Urinary bladder (tissue), 4 donors: ENCODE results near the gene SMS. TPM values are rescaled to one million over a fixed set of nuclear protein-coding genes. Genes with fewer than 3 reads are reported as not detected.

ENCODE experiments used
- DNase-seq: peaks from one replicate; pipeline ENCODE4 v3.0.0-alpha.2; 2015; ENCODE audit errors: extremely low spot score
- H3K27ac ChIP-seq: one replicate; pipeline ENCODE4 v1.5.1; 2013; ENCODE audit warnings: low read depth, mild to moderate bottlenecking, moderate library complexity
- H3K36me3 ChIP-seq: one replicate; pipeline ENCODE4 v1.6.1; 2013; ENCODE audit warnings: mild to moderate bottlenecking, moderate library complexity; ENCODE audit not compliant: insufficient read depth
- H3K4me1 ChIP-seq: one replicate; pipeline ENCODE4 v1.6.1; 2013; ENCODE audit warnings: mild to moderate bottlenecking, moderate library complexity; ENCODE audit not compliant: insufficient read depth
- H3K4me3 ChIP-seq: one replicate; pipeline ENCODE4 v1.5.1; 2013; ENCODE audit warnings: low read depth, low read length
- WGBS: extraction: QIAGEN DNeasy Blood & Tissue Kit; methylation state at CpG from one replicate; pipeline ENCODE4 v1.1.7; 2013; 5-methylcytosine and 5-hydroxymethylcytosine counted together
- polyA plus RNA-seq: library from polyadenylated mRNA; stranded (reverse); fragments of 200-250 nt; gene quantifications from one replicate; pipeline ENCODE4 v1.2.3, GENCODE V29; 2013
- total RNA-seq: library from RNA; depleted of rRNA; stranded (reverse); fragments of >200 nt; gene quantifications from one replicate; pipeline ENCODE4 v1.2.3, GENCODE V29; 2014
- donor health status: healthy with polysubstance abuse.
- donor health status: healthy.

The SMS gene
- total and polyA plus RNA-seq, 2 donors = 62.3 to 69.6 TPM

GRCh38 chrX:21975242-21975641 lies 34.7 kb downstream of the SMS start:
- Histone ChIP-seq H3K4me1 (no peaks in the 10 kb centered on the region), H3K4me3 (no peak overlapping the region), H3K27ac (no peak overlapping the region), H3K36me3 (no peaks in the 10 kb centered on the region)
- DNase-seq = no peak
- 79% methylated on average over 3 of the region's 3 CpGs for WGBS

- Histone ChIP-seq H3K4me3 (no peak overlapping the region), H3K4me1 (no peaks in the 10 kb centered on the region), H3K36me3 (no peaks in the 10 kb centered on the region), H3K27ac (no peak overlapping the region)
- DNase-seq = no peak
- WGBS = 29% methylated on average over 6 of the region's 6 CpGs
Observed at GRCh38 chrX:21975812-21976211, 35.3 kb downstream of the SMS start.

DNA sequence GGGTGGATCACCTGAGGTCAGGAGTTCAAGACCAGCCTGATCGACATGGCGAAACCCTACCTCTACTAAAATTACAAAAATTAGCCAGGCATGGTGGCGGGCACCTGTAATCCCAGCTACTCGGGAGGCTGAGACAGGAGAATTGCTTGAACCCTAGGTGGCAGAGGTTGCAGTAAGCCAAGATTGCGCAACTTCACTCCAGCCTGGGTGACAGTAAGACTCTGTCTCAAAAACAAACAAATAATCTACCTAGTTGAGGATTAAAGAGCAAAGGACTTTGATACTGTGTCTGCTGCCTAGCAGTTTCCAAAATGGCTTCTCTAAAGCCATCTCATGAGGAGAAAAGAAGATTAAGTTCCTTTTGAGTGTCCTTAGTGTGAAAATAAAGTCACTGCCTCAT lies 37.8 kb downstream of the SMS start:
- Histone ChIP-seq H3K4me1 (no peaks in the 10 kb centered on the region), H3K36me3 (no peaks in the 10 kb centered on the region), H3K27ac (no peak overlapping the region), H3K4me3 (no peak overlapping the region)
- 97% methylated on average over 5 of the region's 5 CpGs for WGBS
- DNase-seq = no peak

DNA sequence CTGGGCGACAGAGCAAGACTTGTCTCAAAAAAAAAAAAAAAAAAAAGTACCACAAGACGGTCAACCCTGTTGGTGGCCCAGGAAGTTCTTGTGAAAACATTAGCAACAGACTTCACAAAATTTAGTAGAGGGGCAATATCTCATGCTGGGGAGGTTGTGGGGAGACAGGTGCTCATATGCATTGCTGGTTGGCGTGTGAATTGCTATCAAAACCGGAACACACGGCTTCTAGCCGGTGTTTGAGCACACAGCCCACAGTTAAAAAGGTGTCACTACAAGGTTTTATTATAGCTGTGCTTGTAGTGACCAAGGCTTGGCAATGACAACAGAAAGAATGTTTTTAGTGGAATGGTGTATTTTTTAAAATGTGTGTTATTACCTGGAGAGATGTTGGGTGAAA lies 41.8 kb downstream of the SMS start:
- no peaks in the 10 kb centered on the region for H3K4me1 ChIP-seq
- H3K27ac ChIP-seq = no peak overlapping the region
- peaks cover 1% of the 10 kb centered on the region for H3K36me3 ChIP-seq
- WGBS = 95% methylated on average over 6 of the region's 6 CpGs
- no peak for DNase-seq
- no peak overlapping the region for H3K4me3 ChIP-seq

- Histone ChIP-seq H3K4me1 (no peaks in the 10 kb centered on the region), H3K4me3 (no peak overlapping the region), H3K36me3 (peaks cover 4% of the 10 kb centered on the region), H3K27ac (no peak overlapping the region)
- 9% methylated on average over 3 of the region's 3 CpGs for WGBS
- peak; percentile 51 for DNase-seq
Observed at GRCh38 chrX:21985332-21985777, 44.8 kb downstream of the SMS start.

- Histone ChIP-seq H3K4me3 (no peak overlapping the region), H3K4me1 (no peaks in the 10 kb centered on the region), H3K27ac (no peak overlapping the region), H3K36me3 (peaks cover 4% of the 10 kb centered on the region)
- no peak for DNase-seq
- WGBS = 44% methylated on average over 1 of the region's 1 CpG
Observed at GRCh38 chrX:21986596-21986995, 46.1 kb downstream of the SMS start.

- WGBS = 93% methylated on average over 4 of the region's 4 CpGs
- Histone ChIP-seq H3K27ac (no peak overlapping the region), H3K4me3 (no peak overlapping the region), H3K36me3 (peaks cover 4% of the 10 kb centered on the region), H3K4me1 (no peaks in the 10 kb centered on the region)
- no peak for DNase-seq
Observed at GRCh38 chrX:21989384-21989783, 48.9 kb downstream of the SMS start.

GRCh38 chrX:21990832-21991231 lies 50.3 kb downstream of the SMS start:
- DNase-seq = no peak

DNA sequence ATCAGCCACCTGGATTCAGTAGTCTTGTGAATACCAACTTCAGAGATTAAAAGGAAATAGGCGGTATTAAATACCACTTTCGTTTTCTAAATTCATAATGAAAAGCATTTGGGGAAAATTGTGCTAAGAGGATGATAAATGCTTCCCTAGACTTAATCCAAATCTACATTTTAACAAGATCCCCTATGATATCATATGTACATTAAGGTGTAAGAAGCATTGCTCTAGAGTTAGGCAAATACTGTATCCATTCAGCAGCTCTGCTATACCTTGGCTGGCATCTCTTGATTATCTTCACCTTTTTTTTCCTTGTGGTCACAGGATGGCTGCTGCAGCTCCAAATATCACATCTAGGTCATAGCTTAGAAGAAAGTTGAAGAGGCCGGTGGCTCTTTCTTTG lies 51.0 kb downstream of the SMS start:
- 92% methylated on average over 3 of the region's 3 CpGs for WGBS
- Histone ChIP-seq H3K4me3 (no peak overlapping the region), H3K4me1 (no peaks in the 10 kb centered on the region), H3K27ac (no peak overlapping the region), H3K36me3 (peaks cover 4% of the 10 kb centered on the region)
- DNase-seq = no peak

More at GRCh38 chrX:21990832-21991231, 50.3 kb downstream of the SMS start:
- WGBS = 92% methylated on average over 8 of the region's 8 CpGs
- Histone ChIP-seq H3K36me3 (peaks cover 4% of the 10 kb centered on the region), H3K4me3 (no peak overlapping the region), H3K4me1 (no peaks in the 10 kb centered on the region), H3K27ac (no peak overlapping the region)

- Histone ChIP-seq H3K36me3 (peaks cover 3% of the 10 kb centered on the region), H3K4me3 (no peak overlapping the region), H3K27ac (no peak overlapping the region), H3K4me1 (no peaks in the 10 kb centered on the region)
- DNase-seq = no peak
- WGBS = 71% methylated on average over 8 of the region's 8 CpGs
Observed at GRCh38 chrX:21993265-21993664, 52.8 kb downstream of the SMS start.

- H3K36me3 ChIP-seq = no peaks in the 10 kb centered on the region
- H3K4me3 ChIP-seq = no peak overlapping the region
- no peak for DNase-seq
- H3K27ac ChIP-seq = no peak overlapping the region
- H3K4me1 ChIP-seq = no peaks in the 10 kb centered on the region
- 83% methylated on average over 10 of the region's 10 CpGs for WGBS
Observed at GRCh38 chrX:21996872-21997455, 56.5 kb downstream of the SMS start.

DNA sequence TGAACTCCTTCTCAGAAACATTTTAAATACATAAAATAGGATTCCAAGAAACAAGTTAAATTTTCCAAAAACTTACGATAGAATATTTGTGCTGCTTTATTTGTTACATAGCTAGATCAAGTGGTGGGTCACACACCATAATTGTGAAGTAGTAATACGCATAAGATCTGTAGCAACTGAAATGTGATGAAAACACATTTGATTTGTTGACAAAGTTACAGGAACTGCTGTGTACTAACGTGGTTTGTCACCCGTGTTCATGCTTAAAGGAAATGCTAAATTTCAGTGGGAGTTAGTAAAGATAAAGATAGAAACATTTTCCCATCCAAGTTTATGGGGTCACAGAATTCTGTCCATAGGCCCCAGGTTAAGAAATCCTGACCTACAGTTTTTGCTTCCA lies 57.5 kb downstream of the SMS start:
- H3K4me3 ChIP-seq = no peak overlapping the region
- H3K4me1 ChIP-seq = no peaks in the 10 kb centered on the region
- no peaks in the 10 kb centered on the region for H3K36me3 ChIP-seq
- H3K27ac ChIP-seq = no peak overlapping the region
- no peak for DNase-seq
- WGBS = 70% methylated on average over 4 of the region's 4 CpGs

DNA sequence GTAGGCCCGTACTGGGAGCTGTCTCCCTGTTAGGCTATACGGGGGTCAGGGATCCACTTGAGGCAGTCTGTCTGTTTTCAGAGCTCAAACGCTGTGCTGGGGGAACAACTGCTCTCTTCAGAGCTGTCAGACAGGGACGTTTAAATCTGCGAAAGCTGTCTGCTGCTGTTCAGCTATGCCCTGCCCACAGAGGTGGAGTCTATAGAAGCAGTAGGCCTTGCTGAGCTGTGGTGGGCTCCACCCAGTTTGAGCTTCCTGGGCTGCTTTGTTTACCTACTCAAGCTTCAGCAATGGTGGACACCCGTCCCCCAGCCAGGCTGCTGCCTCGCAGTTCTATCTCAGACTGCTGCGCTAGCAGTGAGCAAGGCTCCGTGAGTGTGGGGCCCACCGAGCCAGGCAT lies 64.4 kb downstream of the SMS start:
- no peaks in the 10 kb centered on the region for H3K36me3 ChIP-seq
- 89% methylated on average over 10 of the region's 10 CpGs for WGBS
- no peaks in the 10 kb centered on the region for H3K4me1 ChIP-seq
- H3K4me3 ChIP-seq = no peak overlapping the region
- DNase-seq = no peak
- H3K27ac ChIP-seq = no peak overlapping the region

DNA sequence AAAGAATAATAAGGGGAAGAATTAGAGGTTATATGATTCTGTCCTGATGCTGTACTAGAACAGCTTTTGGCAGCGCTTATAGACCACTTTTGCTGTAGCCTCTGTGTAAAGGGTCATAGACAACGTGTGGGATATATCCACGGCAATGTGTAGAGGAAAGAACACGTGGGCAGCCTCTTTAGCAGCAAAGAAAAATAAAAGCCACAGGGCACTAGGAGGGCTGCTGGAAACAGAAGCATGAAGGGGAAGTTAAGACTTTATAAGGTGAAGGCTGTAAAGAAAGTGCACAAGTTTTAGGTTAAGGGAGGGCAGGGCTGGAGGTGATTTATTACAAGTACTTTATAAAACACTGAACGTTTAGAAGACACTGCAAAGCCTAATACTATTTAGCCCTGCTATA lies 71.5 kb downstream of the SMS start:
- Histone ChIP-seq H3K4me1 (no peaks in the 10 kb centered on the region), H3K27ac (no peak overlapping the region), H3K4me3 (no peak overlapping the region), H3K36me3 (no peaks in the 10 kb centered on the region)
- DNase-seq = no peak
- 31% methylated on average over 5 of the region's 5 CpGs for WGBS

GRCh38 chrX:22012931-22013330 lies 72.4 kb downstream of the SMS start:
- WGBS = 94% methylated on average over 7 of the region's 7 CpGs
- Histone ChIP-seq H3K36me3 (no peaks in the 10 kb centered on the region), H3K27ac (no peak overlapping the region), H3K4me3 (no peak overlapping the region), H3K4me1 (no peaks in the 10 kb centered on the region)
- no peak for DNase-seq
